Testis (tissue), 2 donors: Measurements from ENCODE around the gene NEO1.

Experiments used
- CTCF ChIP-seq, 3 experiments: fragments of 450-650 bp in 2 of 3; fragments of 200-600 bp in 1 of 3; sonication (generic) in 1 of 3; IDR thresholded peaks; one replicate each; pipeline ENCODE4 v1.5.1; 2016 to 2019; ENCODE audit warnings: antibody characterized with exemption in 3 of 3, mild to moderate bottlenecking in 2 of 3, moderate library complexity in 1 of 3
- POLR2A ChIP-seq: fragments of 450-650 bp; IDR thresholded peaks from one replicate; pipeline ENCODE4 v1.6.1; 2017; ENCODE audit warnings: antibody characterized with exemption, mild to moderate bottlenecking, moderate library complexity

- no peak for TF ChIP-seq CTCF (IDR thresholded peaks at IDR 0.05)
- no peak for TF ChIP-seq POLR2A
These were observed 234.8 kb downstream of the NEO1 start for GRCh38 chr15:73287019-73287418.
